T1000 (cell line): Measurements from ENCODE around the gene OR2T6.
A peak's percentile ranks its signal among the peaks of the same experiment; 100 is the strongest.
"Not testable (repeated sequence)": the region's sequence is repeated elsewhere in the genome, so short reads cannot be mapped to it uniquely, and the experiment has no call there.

Experiments used
- DNase-seq: peaks from one replicate; lab custom pipeline; 2025; ENCODE audit warnings: mixed read lengths; lab: John Stamatoyannopoulos, UW

OR2T6 gene, protein sequence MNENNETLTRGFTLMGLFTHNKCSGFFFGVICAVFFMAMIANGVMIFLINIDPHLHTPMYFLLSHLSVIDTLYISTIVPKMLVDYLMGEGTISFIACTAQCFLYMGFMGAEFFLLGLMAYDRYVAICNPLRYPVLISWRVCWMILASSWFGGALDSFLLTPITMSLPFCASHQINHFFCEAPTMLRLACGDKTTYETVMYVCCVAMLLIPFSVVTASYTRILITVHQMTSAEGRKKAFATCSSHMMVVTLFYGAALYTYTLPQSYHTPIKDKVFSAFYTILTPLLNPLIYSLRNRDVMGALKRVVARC

DNA sequence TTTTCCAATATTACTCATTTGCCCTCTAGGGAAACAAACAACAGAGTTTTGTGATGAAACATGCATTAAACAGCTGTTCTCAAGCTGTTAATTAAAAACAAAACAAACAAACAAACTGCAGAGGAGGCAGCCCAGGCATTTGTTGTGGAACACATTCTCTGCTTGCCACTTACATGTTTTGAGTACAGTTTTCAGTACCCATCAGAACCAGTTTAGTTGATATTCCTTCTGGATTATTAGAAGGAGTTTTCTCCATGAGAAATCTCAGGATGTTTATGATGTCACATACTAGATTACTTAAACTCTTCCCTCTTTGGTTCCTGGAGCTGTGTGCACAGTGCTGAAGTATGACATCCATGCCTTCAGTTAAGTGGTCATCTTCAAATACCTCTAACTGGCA, at the start of gene OR2T6:
TSS of gene OR2T6 (plus strand) at position 301 of the 400 bp plus-strand sequence. CDS start 11,863 bp downstream, outside the sequence.
- DNase-seq = no peak

DNA sequence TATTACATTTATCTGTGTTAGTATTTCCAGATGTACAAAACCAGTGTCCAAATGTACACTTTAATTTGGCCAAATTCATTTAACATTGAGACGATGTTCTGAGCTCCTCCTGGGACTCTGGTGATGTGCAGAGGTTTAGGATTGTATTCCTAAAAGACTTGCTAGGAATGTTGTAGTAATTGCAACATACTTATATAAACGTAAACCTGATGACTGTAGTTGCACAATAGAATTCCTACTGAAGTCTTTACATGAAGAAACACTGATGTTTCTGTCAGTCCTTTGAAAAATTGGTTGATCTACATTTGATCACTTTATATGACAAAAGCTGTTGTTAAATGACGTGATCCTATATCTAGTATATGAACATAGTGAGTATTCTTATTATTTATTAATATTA, 32.1 kb upstream of the OR2T6 start:
- no peak for DNase-seq

GRCh38 chr1:248348475-248348874, 27.1 kb upstream of the OR2T6 start, which contains the start of gene OR14C36:
TSS of gene OR14C36 (plus strand) at chr1:248348775. CDS start at chr1:248348775, 0 bp downstream.
- no peak for DNase-seq

- no peak for DNase-seq
Observed at GRCh38 chr1:248359415-248359814, 16.1 kb upstream of the OR2T6 start.

GRCh38 chr1:248361121-248361715, 14.3 kb upstream of the OR2T6 start, which contains the start of gene OR2T4:
TSS of gene OR2T4 (plus strand) at chr1:248361665. CDS start at chr1:248361665, 0 bp downstream.
- DNase-seq = no peak

GRCh38 chr1:248366609-248367008, 8.9 kb upstream of the OR2T6 start:
- DNase-seq = no peak

GRCh38 chr1:248372394-248372793, 3.2 kb upstream of the OR2T6 start:
- DNase-seq = no peak

- DNase-seq = peak; percentile 16
Observed at GRCh38 chr1:248373761-248374160, 1.8 kb upstream of the OR2T6 start.

DNA sequence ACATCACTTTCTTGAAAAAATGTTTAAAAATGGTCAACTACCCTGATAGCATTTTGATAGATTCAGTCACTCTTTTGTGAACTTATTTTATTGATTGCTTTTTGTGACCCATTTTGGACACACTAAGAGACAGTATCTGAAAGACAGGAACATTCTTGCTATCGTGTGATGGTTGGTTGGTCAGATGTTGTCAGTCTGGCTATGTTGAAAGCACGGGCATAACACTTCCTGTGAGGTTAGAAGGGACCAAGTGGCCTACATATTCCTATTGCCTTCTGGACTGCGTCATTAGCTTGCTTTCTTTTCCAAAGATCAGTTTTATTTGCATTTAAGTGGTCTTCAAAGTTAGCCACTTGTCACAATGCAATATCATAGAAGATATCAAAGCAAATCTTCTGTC, 1.4 kb downstream of the OR2T6 start:
- DNase-seq = no peak

- DNase-seq = no peak
Observed at GRCh38 chr1:248380854-248381253, 5.3 kb downstream of the OR2T6 start.

GRCh38 chr1:248388426-248388825, 12.9 kb downstream of the OR2T6 start:
- no peak for DNase-seq

DNA sequence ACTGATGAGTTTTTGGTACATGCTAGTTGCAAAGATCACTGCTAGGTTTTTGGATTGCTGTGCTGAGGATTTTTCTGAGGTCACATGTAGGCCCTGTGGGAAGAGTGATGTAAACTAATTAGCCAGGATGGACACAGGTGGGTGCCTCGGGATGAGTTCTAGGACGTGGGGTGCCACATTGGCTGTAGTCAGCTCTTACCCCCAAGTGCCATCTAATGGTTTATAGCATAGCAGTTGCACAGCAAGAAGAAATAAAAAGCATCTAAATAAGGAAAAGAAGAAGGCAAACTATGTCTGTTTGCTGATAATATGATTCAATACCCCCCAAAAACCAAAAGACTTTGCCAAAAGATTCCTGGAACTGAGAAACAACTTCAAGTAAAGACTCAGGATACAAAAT, 17.5 kb downstream of the OR2T6 start:
- DNase-seq = no peak

DNA sequence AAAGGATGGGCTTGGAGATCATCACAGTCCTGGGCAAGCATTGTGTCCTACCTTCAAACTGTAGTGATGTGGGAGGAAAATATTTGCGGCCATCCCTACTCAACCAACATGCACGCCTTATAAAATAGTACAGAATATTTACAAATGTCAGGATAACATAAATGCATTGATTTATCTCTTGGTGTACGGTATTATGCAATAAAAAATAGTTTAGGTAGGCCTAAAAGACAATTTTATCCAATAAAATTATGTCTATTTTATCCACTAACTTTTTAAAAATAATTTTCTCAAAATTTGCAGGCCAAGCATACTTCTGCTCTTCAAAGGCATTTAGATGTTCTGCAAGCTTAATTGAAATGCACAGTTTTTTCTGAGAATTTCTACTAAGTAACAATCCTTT, 27.2 kb downstream of the OR2T6 start, which contains the start of gene OR2T1:
TSS of gene OR2T1 (plus strand) at position 301 of the 400 bp plus-strand sequence. CDS start 3,100 bp downstream, outside the sequence.
- no peak for DNase-seq

GRCh38 chr1:248404024-248404423, 28.5 kb downstream of the OR2T6 start:
- DNase-seq = peak; percentile 7

- no peak for DNase-seq
Observed at GRCh38 chr1:248406721-248407692, 31.5 kb downstream of the OR2T6 start.

DNA sequence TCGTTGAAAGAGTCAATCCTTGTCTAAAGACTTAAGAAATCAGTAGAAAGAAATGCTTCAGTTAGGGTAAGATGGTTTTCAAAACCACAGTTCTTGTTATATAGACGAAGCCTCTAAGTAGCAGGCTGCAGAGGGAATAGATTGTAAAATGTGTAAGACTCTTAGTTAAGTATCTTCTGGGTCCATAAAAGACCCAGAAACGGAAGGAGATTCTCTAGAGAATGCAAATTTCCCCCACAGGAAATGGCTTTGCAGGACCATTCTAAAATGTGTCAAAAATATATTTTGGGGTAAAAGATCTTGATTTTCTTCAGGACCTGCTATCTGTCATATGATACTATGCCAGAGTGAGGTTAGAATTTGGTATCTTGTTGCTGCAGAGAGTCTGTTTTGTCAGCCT, 40.7 kb downstream of the OR2T6 start:
- DNase-seq = no peak

DNA sequence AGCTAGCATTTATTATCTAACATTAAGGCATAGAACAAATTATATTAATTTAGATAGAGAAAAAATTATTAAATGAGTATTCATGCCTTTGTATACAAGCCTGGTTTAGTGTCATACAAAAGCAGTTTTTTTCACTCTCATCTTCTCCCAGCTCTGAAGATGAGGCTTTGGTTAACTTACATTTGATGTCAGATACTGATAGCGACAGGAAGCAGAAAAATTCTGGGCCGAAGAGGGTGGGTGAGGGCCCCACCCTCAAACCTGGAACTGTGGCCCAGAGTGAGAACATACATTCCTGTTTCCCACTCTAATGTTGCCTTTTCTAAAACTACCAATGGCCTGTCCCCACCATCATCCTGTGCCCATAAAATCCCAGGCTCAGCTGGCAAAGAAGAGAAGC, 42.3 kb downstream of the OR2T6 start:
- no peak for DNase-seq

- no peak for DNase-seq
Observed at GRCh38 chr1:248421384-248421783, 45.8 kb downstream of the OR2T6 start.

GRCh38 chr1:248427526-248428191, 52.1 kb downstream of the OR2T6 start:
- not testable (repeated sequence) for DNase-seq

DNA sequence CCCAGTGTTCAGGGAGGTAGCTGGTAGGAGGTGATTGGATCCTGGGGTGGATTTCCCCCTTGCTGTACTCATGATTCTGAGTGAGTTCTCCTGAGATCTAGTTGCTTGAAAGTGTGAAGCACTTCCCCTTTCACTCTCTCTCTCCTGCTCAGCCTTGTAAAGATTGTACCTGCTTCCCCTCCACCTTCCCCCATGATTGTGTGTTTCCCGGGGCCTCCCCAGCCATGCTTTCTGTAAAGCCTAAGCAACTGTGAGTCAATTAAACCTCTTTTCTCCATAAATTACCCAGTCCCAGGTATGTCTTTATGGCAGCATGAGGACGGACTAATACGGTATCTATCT, 52.6 kb downstream of the OR2T6 start:
- not testable (repeated sequence) for DNase-seq

- DNase-seq = not testable (repeated sequence)
Observed at GRCh38 chr1:248431683-248432082, 56.1 kb downstream of the OR2T6 start.

GRCh38 chr1:248432201-248432600, 56.7 kb downstream of the OR2T6 start:
- DNase-seq = not testable (repeated sequence)
